Fibroblast of lung (primary cell): ENCODE results near the gene MRPL58. TPM values are rescaled to one million over a fixed set of nuclear protein-coding genes. Genes with fewer than 3 reads are reported as not detected.

Experiments
- DNase-seq, 2 donors: peaks; one replicate each; pipeline versions ENCODE4 v3.0.0 to v3.0.0-alpha.2; 2010; ENCODE audit warnings: low read depth in 2 of 2
- H2AFZ ChIP-seq: 2 replicates; pipeline ENCODE4 v1.5.1; 2012; ENCODE audit warnings: low read length, control low read depth, inconsistent platforms
- H3K27ac ChIP-seq: 2 replicates; pipeline ENCODE4 v1.5.1; 2011; ENCODE audit warnings: low read length, control low read depth; ENCODE audit not compliant: insufficient read depth
- H3K27me3 ChIP-seq: 2 replicates; pipeline ENCODE4 v1.5.1; 2011; ENCODE audit warnings: mild to moderate bottlenecking, low read length; ENCODE audit not compliant: control insufficient read depth, insufficient read depth
- H3K36me3 ChIP-seq: 2 replicates; pipeline ENCODE4 v1.5.1; 2011; ENCODE audit warnings: low read length; ENCODE audit not compliant: control insufficient read depth, insufficient read depth
- H3K4me1 ChIP-seq: 2 replicates; pipeline ENCODE4 v1.5.1; 2011; ENCODE audit warnings: low read length; ENCODE audit not compliant: control insufficient read depth, insufficient read depth; ENCODE audit errors: extremely low read depth
- H3K4me2 ChIP-seq: 2 replicates; pipeline ENCODE4 v1.5.1; 2011; ENCODE audit warnings: low read length, control low read depth; ENCODE audit not compliant: insufficient read depth; ENCODE audit errors: extremely low read depth
- H3K4me3 ChIP-seq, 4 experiments: fragments of 200-600 bp in 1 of 4; sonication (generic) in 1 of 4; replicated peaks in 1 of 4; 2 replicates each; pipeline ENCODE4 v1.5.1; 2011 to 2016; ENCODE audit warnings: low read length in 4 of 4, low read depth in 3 of 4, mild to moderate bottlenecking in 3 of 4, control low read depth in 2 of 4, inconsistent platforms in 1 of 4, mixed read lengths in 1 of 4; ENCODE audit not compliant: insufficient read depth in 1 of 4; ENCODE audit errors: control extremely low read depth in 1 of 4
- H3K79me2 ChIP-seq: 2 replicates; pipeline ENCODE4 v1.5.1; 2012; ENCODE audit warnings: mild to moderate bottlenecking, low read length, inconsistent platforms; ENCODE audit not compliant: control insufficient read depth, insufficient read depth
- H3K9ac ChIP-seq: 2 replicates; pipeline ENCODE4 v1.5.1; 2011; ENCODE audit warnings: mild to moderate bottlenecking, low read length, control low read depth; ENCODE audit not compliant: insufficient read depth
- H3K9me3 ChIP-seq: 2 replicates; pipeline ENCODE4 v1.5.1; 2012; ENCODE audit warnings: low read depth, low read length; ENCODE audit not compliant: control insufficient read depth, insufficient read depth
- H4K20me1 ChIP-seq: 2 replicates; pipeline ENCODE4 v1.5.1; 2011; ENCODE audit warnings: low read length; ENCODE audit not compliant: control insufficient read depth, insufficient read depth; ENCODE audit errors: extremely low read depth
- EZH2 ChIP-seq: IDR thresholded peaks from 2 replicates; pipeline ENCODE4 v1.5.1; 2012; ENCODE audit warnings: low read length, control low read depth, mild to moderate bottlenecking; ENCODE audit errors: missing control alignments
- polyA plus RNA-seq, 2 donors: library from polyadenylated mRNA; depleted of rRNA in 1 of 2; stranded (reverse) in 1 of 2; unstranded in 1 of 2; fragments of >200 nt; gene quantifications; 2 replicates each; pipeline ENCODE4 v1.2.1, GENCODE V29; 2011 to 2012; ENCODE audit warnings: missing spikeins in 1 of 2
- total RNA-seq: library from RNA; depleted of rRNA; stranded (reverse); fragments of >200 nt; gene quantifications from 2 replicates; pipeline ENCODE4 v1.2.1, GENCODE V29; 2014
- TF ChIP-seq, protein P1 (sequence below), 2 donors: IDR thresholded peaks in 1 of 2; conservative IDR thresholded peaks in 1 of 2; 1 replicate in 1 of 2; 2 replicates in 1 of 2; pipeline ENCODE4 v1.5.1; 2011 to 2012; ENCODE audit warnings: low read length in 2 of 2, control low read depth in 1 of 2, inconsistent platforms in 1 of 2, low read depth in 1 of 2, mild to moderate bottlenecking in 1 of 2

The MRPL58 gene
- total and polyA plus RNA-seq, 2 donors (not counting 1 experiment from before 2014, with no cell fraction given), result 35.2 to 49.1 TPM

DNA sequence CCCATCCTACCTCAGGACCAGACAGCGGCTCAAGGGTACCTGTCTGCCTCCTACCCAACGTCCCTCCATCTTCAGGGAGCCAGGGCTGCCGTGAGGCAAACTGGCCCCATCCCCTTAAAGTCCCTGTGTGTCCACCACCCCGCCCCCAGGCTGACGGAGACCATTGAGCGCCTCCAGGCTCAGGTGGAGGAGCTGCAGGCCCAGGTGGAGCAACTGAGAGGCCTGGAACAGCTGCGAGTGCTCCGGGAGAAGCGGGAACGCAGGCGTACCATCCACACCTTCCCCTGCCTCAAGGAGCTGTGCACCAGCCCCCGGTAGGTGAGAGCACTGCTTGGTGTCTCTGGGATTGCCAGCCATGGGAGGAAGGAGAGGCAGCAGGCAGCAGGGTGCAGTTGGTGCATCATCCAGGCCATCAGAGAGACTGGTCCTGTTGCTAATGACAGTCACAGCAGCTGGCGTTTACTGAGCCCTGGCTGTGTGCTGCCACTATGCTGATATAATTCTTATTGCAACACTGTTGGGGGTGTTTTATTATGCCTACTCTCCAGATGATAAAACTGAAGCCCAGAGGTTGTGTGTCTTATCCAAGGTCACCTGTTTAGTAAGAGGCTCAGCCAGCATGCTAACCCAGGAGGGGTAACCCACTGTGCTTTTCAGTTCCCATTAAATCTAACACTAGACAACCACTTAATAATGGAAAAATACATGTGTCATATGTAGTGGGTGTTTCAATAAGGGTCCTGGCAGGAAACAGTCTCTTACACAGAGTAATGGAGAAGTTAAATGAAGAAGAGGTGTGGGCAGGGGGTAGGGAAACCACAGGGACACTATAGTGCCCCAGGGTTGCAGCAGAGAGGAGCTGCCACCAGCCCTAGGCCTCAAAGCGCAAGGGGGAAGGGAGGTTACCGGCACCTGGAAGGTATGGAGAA, 10.3 kb upstream of the MRPL58 start:
- Histone ChIP-seq H2AFZ (no peak overlapping the region), H3K9me3 (no peaks in the 10 kb centered on the region), H4K20me1 (no peaks in the 10 kb centered on the region), H3K9ac (no peak overlapping the region), H3K4me2 (no peak overlapping the region), H3K27me3 (no peaks in the 10 kb centered on the region), H3K36me3 (peaks cover 13% of the 10 kb centered on the region), H3K4me1 (no peaks in the 10 kb centered on the region), H3K79me2 (no peaks in the 10 kb centered on the region), H3K27ac (no peak overlapping the region), H3K4me3 (no peak overlapping the region)
- no peak for DNase-seq
- TF ChIP-seq, protein P1, sequence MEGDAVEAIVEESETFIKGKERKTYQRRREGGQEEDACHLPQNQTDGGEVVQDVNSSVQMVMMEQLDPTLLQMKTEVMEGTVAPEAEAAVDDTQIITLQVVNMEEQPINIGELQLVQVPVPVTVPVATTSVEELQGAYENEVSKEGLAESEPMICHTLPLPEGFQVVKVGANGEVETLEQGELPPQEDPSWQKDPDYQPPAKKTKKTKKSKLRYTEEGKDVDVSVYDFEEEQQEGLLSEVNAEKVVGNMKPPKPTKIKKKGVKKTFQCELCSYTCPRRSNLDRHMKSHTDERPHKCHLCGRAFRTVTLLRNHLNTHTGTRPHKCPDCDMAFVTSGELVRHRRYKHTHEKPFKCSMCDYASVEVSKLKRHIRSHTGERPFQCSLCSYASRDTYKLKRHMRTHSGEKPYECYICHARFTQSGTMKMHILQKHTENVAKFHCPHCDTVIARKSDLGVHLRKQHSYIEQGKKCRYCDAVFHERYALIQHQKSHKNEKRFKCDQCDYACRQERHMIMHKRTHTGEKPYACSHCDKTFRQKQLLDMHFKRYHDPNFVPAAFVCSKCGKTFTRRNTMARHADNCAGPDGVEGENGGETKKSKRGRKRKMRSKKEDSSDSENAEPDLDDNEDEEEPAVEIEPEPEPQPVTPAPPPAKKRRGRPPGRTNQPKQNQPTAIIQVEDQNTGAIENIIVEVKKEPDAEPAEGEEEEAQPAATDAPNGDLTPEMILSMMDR (conservative IDR thresholded peaks at IDR 0.05 in 1 of 2, IDR thresholded peaks at IDR 0.05 in 1 of 2; ENCODE audit: low read depth in 1 of 2, low read length in 2 of 2), result no peak
- TF ChIP-seq EZH2, result no peak

DNA sequence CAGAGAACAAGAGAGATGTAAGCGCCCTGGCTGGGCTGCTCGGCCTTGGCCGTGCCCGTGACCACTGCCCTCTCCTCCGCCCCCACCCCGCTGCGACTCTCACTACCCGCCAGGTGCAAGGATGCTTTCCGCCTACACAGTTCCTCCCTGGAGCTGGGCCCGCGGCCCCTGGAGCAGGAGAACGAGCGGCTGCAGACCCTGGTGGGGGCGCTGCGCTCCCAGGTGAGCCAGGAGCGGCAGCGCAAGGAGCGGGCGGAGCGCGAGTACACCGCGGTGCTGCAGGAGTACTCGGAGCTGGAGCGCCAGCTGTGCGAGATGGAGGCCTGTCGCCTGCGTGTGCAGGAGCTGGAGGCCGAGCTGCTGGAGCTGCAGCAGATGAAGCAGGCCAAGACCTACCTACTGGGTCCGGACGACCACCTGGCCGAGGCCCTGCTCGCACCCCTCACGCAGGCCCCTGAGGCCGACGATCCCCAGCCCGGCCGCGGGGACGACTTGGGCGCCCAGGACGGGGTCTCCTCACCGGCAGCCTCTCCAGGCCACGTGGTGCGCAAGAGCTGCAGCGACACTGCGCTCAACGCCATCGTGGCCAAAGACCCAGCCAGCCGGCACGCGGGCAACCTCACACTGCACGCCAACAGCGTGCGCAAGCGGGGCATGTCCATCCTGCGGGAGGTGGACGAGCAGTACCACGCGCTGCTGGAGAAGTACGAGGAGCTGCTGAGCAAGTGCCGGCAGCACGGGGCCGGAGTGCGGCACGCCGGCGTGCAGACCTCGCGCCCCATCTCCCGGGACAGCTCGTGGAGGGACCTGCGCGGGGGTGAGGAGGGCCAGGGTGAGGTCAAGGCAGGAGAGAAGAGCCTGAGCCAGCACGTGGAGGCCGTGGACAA, 9.2 kb upstream of the MRPL58 start:
- H3K9ac ChIP-seq, result no peak overlapping the region
- H3K9me3 ChIP-seq, result no peaks in the 10 kb centered on the region
- H3K4me1 ChIP-seq, result no peaks in the 10 kb centered on the region
- H3K4me2 ChIP-seq, result no peak overlapping the region
- DNase-seq, result no peak
- no peaks in the 10 kb centered on the region for H4K20me1 ChIP-seq
- H3K79me2 ChIP-seq, result no peaks in the 10 kb centered on the region
- H3K27ac ChIP-seq, result no peak overlapping the region
- no peaks in the 10 kb centered on the region for H3K27me3 ChIP-seq
- no peak overlapping the region for H2AFZ ChIP-seq
- no peak for TF ChIP-seq EZH2
- TF ChIP-seq, protein P1 (conservative IDR thresholded peaks at IDR 0.05 in 1 of 2, IDR thresholded peaks at IDR 0.05 in 1 of 2; ENCODE audit: low read depth in 1 of 2, low read length in 2 of 2), result no peak
- peaks cover 13% of the 10 kb centered on the region for H3K36me3 ChIP-seq
- H3K4me3 ChIP-seq, result no peak overlapping the region

DNA sequence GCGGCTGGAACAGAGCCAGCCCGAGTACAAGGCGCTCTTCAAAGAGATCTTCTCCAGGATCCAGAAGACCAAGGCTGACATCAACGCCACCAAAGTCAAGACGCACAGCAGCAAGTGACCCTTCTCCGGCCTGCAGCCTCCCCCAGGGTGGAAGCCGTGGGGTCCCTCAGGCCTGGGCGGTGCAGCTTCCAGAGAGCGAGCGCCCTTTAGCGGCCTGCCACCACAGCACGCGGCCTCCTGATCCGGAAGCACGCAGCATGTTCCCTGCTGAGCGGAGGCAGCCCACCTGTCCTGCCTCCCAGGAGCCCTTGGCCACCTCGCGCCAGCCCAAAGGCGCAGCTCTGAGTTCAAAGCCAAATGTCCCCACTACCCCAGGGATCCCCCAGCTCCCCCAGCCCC, 8.5 kb upstream of the MRPL58 start:
- Histone ChIP-seq H3K36me3 (peaks cover 13% of the 10 kb centered on the region), H4K20me1 (no peaks in the 10 kb centered on the region), H3K4me3 (no peak overlapping the region), H3K9ac (no peak overlapping the region), H3K4me2 (no peak overlapping the region), H3K27ac (no peak overlapping the region), H2AFZ (no peak overlapping the region), H3K9me3 (no peaks in the 10 kb centered on the region), H3K27me3 (no peaks in the 10 kb centered on the region), H3K4me1 (no peaks in the 10 kb centered on the region), H3K79me2 (no peaks in the 10 kb centered on the region)
- no peak for DNase-seq
- no peak for TF ChIP-seq EZH2
- TF ChIP-seq, protein P1 (conservative IDR thresholded peaks at IDR 0.05 in 1 of 2, IDR thresholded peaks at IDR 0.05 in 1 of 2; ENCODE audit: low read depth in 1 of 2, low read length in 2 of 2), result no peak
